ENCODE measurements around the gene SLFN11. TPM values are rescaled to one million over a fixed set of nuclear protein-coding genes. Genes with fewer than 3 reads are reported as not detected.

The SLFN11 gene
- total RNA-seq, 2 donors from 2014 or later: 7.7 TPM

GRCh38 chr17:35345445-35345925 lies 27.9 kb downstream of the SLFN11 start:
- peak overlapping the region in 1 of 2 donors; percentile 30 for H3K27ac ChIP-seq
- no peaks in the 10 kb centered on the region for H3K36me3 ChIP-seq
- no peaks in the 10 kb centered on the region for H3K27me3 ChIP-seq (replicated peaks; ENCODE audit: insufficient read depth)
- TF ChIP-seq POLR2A (IDR thresholded peaks at IDR 0.05) (no peak), CTCF (IDR thresholded peaks at IDR 0.05) (no peak), POLR2AphosphoS5 (IDR thresholded peaks at IDR 0.05) (no peak)
- DNase-seq (ENCODE audit: low spot score): no peak
- H3K9me3 ChIP-seq: no peaks in the 10 kb centered on the region
- H3K4me1 ChIP-seq (replicated peaks): no peaks in the 10 kb centered on the region
- intact Hi-C loops (cut with DNase I): no loop called here
- 31% methylated on average over 25 of the region's 25 CpGs for WGBS
- peak overlapping the region; percentile 22 to 25 for H3K4me3 ChIP-seq

DNA sequence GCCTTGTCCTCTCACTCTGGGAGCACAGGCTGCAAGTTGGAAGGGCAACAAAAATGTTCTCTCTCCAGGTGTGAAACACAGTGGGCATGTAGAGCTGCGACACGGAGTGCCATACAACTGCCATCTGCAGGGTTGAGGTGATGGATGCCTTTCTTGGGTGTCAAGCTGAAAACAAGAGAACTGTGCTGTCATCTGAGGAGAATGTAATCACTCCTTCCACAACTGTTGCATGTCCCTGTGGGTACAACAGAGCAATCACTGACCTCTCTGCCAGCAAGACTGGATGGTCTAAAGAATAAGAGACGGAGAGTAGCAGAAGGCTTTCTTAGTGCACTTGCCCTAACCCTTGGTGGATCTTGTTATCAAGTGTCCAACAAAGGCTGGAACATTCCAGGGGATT lies 29.2 kb downstream of the SLFN11 start:
- 67% methylated on average over 3 of the region's 3 CpGs for WGBS
- no peak overlapping the region for H3K27ac ChIP-seq
- H3K27me3 ChIP-seq (replicated peaks; ENCODE audit: insufficient read depth): no peaks in the 10 kb centered on the region
- H3K4me1 ChIP-seq (replicated peaks): no peaks in the 10 kb centered on the region
- no peak overlapping the region for H3K4me3 ChIP-seq
- intact Hi-C loops (cut with DNase I): no loop called here
- H3K9me3 ChIP-seq: no peaks in the 10 kb centered on the region
- DNase-seq (ENCODE audit: low spot score): no peak
- H3K36me3 ChIP-seq: no peaks in the 10 kb centered on the region
- no peak for TF ChIP-seq POLR2AphosphoS5 (IDR thresholded peaks at IDR 0.05)

GRCh38 chr17:35342276-35342675 lies 31.1 kb downstream of the SLFN11 start:
- Histone ChIP-seq H3K36me3 (no peaks in the 10 kb centered on the region), H3K9me3 (no peaks in the 10 kb centered on the region), H3K4me3 (no peak overlapping the region), H3K27ac (no peak overlapping the region), H3K4me1 (replicated peaks) (no peaks in the 10 kb centered on the region), H3K27me3 (replicated peaks; ENCODE audit: insufficient read depth) (no peaks in the 10 kb centered on the region)
- TF ChIP-seq POLR2AphosphoS5 (IDR thresholded peaks at IDR 0.05) (no peak), CTCF (IDR thresholded peaks at IDR 0.05) (no peak), POLR2A (IDR thresholded peaks at IDR 0.05) (no peak)
- intact Hi-C loops (cut with DNase I): no loop called here
- DNase-seq (ENCODE audit: low spot score): no peak

- Histone ChIP-seq H3K27me3 (replicated peaks; ENCODE audit: insufficient read depth) (peaks cover under 1% of the 10 kb centered on the region), H3K27ac (no peak overlapping the region), H3K4me1 (replicated peaks) (no peaks in the 10 kb centered on the region), H3K4me3 (no peak overlapping the region), H3K9me3 (no peaks in the 10 kb centered on the region), H3K36me3 (no peaks in the 10 kb centered on the region)
- no peak for TF ChIP-seq POLR2A (IDR thresholded peaks at IDR 0.05)
- TF ChIP-seq CTCF (IDR thresholded peaks at IDR 0.05): no peak
- no peak for TF ChIP-seq POLR2AphosphoS5 (IDR thresholded peaks at IDR 0.05)
- intact Hi-C loops (cut with DNase I): no loop called here
- WGBS: 71% methylated on average over 5 of the region's 5 CpGs
- DNase-seq (ENCODE audit: low spot score): no peak
Measured at GRCh38 chr17:35341411-35341992, 31.9 kb downstream of the SLFN11 start.

DNA sequence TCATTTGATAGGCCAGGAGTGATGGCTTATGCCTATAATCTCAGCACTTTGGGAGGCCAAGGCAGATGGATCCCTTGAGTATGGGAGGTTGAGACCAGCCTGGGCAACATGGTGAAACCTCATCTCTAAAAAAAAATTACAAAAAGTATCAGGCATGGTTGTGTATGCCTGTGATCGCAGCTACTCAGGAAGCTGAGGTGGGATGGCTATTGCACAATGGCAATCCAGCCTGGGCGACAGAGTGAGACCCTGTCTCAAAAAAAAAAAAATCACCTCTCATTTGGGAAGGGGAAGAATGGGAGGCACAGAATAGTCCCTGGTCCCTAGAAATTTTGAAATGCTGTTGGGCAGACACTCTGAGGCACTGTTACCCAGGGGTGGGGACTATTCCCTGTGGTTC lies 35.2 kb downstream of the SLFN11 start:
- peaks cover 2% of the 10 kb centered on the region for H3K27me3 ChIP-seq (replicated peaks; ENCODE audit: insufficient read depth)
- no peaks in the 10 kb centered on the region for H3K9me3 ChIP-seq
- 90% methylated on average over 2 of the region's 2 CpGs for WGBS
- no peak for DNase-seq (ENCODE audit: low spot score)
- intact Hi-C loops (cut with DNase I): loop anchor here (5.0 kb wide), 1 partner anchor 121 kb away; no protein-coding TSS in a partner anchor
- no peak overlapping the region for H3K4me3 ChIP-seq
- H3K36me3 ChIP-seq: no peaks in the 10 kb centered on the region
- no peak for TF ChIP-seq CTCF (IDR thresholded peaks at IDR 0.05)
- TF ChIP-seq POLR2AphosphoS5 (IDR thresholded peaks at IDR 0.05): no peak
- H3K27ac ChIP-seq: no peak overlapping the region
- H3K4me1 ChIP-seq (replicated peaks): no peaks in the 10 kb centered on the region
